Measurements from ENCODE around the gene IFT43.
A peak's percentile ranks its signal among the peaks of the same experiment; 100 is the strongest.

IFT43 gene

DNA sequence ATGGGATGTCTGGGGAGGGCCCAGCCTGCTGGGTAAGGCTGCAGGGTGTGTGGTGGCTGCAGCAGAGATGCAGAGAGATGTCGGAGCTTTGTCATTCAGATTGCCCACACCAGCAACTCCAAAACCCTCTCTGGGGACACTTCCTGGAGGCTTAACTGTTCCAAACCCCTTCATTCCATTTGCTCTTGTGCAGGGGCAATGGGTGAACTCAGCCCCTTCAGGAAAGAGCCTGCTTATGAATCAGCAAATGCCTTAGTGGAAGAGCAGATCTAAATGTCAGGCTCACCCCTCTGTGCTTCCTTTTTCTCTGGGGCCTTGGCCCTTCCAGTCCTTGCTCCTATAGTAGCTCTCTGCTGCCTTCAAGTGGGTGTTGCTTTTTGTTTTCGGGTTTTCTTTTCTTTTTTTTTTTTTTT lies 129.5 kb downstream of the IFT43 start:
- no peak for DNase-seq

DNA sequence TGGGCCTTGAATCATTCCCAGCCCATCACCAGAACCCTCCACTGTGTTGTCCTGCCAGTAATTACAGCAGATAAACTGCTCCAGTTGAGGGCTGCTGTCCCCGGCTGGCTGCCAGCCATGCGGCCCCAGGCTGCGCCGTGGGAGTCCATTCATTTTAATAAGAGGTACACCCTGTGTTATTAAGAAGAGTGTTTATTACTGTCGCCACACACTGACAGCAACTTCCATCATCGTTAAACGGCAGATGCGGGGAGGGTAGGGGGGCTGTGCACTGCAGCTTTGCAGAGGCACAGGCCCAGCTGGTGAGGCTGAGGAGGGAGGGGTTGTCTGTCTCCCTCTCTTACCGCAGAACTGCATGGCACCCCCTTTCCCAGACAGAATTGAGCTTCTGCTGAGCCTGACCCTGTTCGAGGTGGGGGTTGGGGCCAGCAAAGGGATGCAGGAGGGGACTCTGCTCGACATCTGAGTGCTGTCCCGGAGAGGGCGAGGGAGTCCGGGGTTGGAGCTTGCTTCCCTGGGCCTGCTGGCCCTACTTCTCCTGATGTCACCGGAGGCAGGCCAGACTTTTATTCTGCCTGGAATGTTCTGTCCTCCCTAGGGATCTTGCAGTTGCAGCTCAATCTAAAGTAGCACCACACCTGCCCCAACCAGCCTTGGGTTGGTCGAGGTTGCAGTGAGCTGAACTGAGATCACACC lies 132.4 kb downstream of the IFT43 start:
- peak; percentile 58 for DNase-seq

DNA sequence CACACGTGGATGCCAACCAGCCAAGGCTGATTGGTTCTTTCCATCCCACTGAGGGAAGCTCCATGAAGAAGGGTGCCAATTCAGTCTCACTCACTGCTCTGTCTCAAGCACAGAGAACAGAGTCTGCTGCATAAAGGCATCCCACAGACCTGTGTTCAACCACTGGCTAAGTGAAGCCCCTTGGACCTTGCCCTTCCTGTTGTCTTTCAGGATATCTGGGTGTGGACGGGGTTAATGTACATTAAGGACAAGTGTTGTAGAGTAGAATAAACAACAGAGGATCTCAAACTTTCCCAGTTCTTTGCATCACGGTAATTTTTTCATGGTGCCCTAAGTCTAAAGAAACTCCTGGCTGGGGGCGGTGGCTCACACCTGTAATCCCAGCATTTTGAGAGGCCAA lies 133.0 kb downstream of the IFT43 start:
- no peak for DNase-seq

DNA sequence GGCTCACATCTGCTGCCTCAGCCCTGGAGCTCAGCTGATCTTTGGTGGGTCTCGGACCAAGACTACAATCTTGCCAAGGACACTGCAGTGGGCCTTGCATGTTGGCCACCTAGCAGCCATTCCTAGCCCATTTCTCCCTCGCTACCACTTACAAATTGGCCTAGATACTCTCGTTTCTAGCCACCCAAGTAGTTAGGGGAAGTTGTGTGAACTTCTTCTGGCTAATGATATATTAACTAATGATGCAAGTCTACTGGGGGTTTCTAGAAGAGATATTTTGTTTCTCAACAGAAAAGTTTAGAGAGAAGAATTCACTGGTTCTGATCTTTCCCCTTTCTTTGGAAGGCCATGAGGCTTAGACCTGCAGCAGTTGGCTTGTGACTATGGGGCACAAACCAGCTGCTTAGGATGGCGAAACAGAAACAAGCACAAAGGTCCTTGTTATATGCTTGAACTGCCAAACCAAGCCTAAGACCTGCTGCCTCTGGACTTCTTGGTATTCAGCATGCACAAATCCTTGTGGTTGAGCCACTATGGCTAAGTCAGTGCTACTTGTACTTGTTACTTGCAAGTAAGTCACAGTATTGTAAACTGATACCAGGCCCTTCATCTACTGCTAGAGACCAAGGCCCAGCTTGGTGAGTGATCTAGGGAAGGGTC lies 135.7 kb downstream of the IFT43 start:
- no peak for DNase-seq

DNA sequence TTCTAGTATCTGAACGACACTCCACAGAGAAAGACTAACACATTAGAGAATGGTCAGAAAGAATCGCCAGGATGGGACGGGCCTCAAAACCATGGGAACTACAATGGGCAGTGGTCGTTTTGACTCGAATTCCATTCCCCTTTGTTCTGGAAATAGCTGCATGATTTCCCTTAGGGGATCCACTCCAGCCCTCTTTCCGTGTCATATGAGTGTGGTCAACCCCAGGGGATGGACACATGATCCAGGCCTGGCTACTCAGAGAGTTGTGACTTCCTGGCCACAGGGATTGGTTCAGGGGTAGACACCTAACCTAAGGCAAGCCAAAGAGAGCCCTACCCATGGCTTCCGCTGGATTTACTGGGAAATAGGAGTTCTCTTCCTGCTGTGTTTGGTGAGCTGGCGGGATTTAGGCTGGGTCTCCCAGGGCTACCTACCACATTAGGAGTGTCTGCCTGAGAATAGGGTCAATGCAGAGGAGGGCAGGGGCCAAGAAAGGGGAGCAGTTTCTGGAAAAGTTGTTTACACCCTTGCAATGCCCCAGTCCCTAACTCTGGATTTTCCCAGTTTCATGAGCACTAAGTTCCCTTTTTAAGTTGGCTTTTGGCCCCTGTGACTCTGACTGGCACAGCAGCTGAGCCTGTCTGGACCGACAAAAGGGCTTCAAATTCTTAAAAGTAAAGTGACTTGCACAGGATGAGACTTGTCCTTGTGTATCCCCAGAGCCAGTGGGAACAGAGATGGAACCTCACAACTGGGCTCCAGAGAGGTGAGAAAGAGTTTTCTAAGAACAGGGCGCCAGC lies 138.1 kb downstream of the IFT43 start:
- DNase-seq: no peak

DNA sequence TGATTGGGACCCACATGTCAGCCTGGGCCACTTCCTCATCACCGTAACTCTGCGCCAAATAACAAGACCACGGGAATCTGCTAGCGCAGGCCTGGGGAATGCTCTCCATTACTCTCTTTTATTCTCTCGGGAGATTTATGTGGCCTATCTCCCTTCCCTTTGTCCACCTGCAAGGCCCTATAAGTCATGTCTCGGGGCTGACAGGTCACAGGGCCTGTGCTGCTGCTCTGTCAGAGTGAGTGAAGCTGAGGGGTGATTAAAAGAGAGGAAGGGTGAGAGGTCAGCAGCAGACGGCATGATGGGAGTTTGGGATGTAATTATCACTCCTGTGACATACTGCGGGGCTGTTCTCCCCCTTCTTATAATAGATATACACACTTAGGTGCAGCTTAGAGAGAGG lies 139.9 kb downstream of the IFT43 start:
- no peak for DNase-seq

DNA sequence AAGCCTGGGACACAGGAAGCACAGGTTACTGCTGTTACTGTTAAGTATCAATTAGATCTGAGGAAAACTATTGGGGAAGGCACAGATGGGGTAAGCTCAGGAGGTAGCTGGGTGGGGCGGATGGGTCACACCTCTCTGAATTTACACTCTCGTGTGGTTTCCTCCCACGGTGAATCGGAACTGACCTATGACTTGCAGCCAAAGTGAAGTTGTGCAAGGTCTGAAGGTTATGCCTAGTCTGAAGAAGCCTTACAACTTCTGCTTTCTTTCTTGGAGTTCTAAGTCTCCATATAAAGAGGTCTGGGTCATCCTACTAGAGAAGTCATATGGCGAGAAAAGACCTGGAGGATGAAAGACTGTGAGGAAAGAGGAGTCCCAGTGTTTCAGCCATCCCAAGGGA lies 140.5 kb downstream of the IFT43 start:
- DNase-seq: no peak

DNA sequence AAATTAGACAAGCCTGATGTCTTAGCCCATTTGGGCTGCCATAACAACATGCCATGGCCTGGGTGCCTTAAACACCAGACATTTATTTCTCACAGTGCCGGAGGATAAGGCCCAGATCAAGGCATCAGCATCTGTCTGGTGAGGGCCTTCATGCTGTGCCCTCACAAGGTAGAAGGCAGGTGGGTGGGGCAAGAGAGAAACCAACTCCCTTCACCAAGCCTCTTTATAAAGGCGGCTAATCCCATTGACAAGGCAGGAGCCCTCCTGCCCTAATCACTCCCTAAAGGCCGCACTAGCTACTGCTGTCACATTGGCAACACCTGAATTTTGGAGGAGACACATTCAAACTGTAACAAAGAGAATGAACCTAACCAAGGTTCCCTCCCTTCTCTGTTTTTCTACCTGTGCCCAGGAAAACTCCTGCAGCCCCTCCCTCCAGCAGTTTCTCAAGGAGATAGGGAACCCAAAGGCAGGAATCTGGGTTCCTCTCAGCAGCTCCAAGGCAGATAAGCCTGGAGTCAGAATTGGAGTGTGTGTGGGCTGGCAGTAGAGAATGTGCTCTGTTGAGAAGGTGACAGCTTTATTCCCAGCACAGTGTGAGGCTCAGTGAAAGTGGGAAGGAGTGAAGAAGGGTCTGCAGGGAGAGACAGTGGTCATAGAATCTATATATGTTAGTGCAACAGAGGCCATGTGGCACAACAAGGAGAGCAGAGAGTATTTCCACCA lies 144.5 kb downstream of the IFT43 start:
- DNase-seq: no peak

DNA sequence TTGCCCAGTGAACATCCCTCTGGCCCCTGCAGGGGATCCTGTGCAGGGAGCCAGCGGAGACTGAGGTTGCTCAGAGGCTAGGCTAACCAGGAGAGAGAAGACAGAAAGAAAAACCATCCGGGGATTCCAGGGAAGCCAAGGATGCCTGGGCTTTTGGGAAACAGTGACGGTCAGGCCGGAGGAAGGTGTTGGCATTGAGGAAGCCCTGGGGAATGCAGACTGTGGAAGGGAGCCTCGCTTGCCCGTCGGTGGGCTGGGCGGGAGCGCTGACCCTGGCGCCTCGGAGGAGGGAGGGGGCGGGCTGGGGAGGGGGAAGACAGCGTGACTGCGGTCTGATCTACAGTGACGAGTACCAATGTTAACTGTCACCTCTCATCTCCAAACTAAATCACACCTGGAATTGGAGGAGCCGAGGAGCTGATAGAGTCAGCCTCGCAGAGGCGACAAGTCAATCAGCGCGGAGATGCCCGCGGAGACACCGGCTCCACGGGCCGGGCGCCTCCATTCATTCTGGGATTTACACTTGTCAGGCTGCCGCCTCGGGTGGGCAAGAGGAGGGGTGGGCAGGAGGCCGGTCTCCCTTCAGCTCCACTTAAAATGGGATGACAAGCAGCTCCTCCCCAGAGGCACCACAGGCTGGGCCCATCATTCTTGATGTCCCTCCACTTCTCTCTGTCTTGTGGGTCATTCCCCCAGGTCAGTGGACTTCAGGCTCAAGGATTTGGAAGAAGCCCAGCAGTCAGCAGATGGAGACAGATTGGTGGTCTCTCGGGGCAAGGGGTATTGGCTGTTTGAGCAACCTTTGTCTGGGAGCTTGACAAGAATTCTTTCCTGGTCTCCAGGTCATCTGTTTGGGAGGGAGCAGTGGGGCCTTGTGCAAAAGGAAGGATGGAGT lies 145.8 kb downstream of the IFT43 start:
- DNase-seq: no peak

DNA sequence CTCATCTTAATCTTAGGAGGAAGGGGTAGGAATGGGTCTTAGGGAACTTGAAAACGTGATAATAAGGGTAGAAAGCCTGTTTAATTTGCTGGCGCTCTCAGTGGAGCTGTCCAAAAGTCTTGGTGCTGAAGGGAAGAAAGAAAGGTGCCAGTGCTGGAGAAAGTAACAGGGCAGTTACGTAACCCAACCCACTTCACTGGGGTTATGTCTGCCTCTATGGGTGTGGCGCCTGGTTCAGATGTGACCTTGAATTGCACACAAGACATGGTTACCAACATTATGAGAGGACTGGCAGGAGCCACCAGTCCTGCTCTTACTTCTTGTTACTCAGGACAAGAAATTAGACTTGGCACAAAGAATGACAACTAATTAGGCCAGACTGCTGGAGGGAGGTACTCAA lies 147.5 kb downstream of the IFT43 start:
- DNase-seq: peak; percentile 84
